ENCODE results near the gene MLKL. TPM values are rescaled to one million over a fixed set of nuclear protein-coding genes. Genes with fewer than 3 reads are reported as not detected.

The MLKL gene
- total and polyA plus RNA-seq, 2 donors (not counting 3 experiments of a cell fraction or from before 2014, with no cell fraction given): 8.1 to 26.5 TPM

- Histone ChIP-seq H2AFZ (ENCODE audit: low read depth, low read length) (no peak overlapping the region), H3K9me3 (replicated peaks; ENCODE audit: control insufficient read depth, insufficient read depth, low read length) (no peaks in the 10 kb centered on the region), H3K9ac (replicated peaks; ENCODE audit: extremely low read depth, insufficient read depth, low read length) (no peak overlapping the region), H3K9me1 (replicated peaks; ENCODE audit: control insufficient read depth, extremely low read depth, insufficient read depth, low read length) (no peaks in the 10 kb centered on the region), H3K27me3 (ENCODE audit: control insufficient read depth in 2 of 2, insufficient read depth in 2 of 2, low read length in 2 of 2) (no peaks in the 10 kb centered on the region), H3K27ac (ENCODE audit: insufficient read depth, low read depth, low read length) (no peak overlapping the region), H3K36me3 (ENCODE audit: control insufficient read depth in 2 of 2, extremely low read depth in 1 of 2, insufficient read depth in 2 of 2, low read length in 2 of 2) (peaks cover 4 to 8% of the 10 kb centered on the region in 2 experiments), H4K20me1 (replicated peaks; ENCODE audit: control insufficient read depth, extremely low read depth, insufficient read depth, low read length) (no peaks in the 10 kb centered on the region), H3K79me2 (ENCODE audit: control insufficient read depth, insufficient read depth, low read length) (no peaks in the 10 kb centered on the region), H3K4me3 (replicated peaks in 1 of 3; ENCODE audit: insufficient read depth in 1 of 3, low read depth in 1 of 3, low read length in 3 of 3) (no peak overlapping the region), H3K4me2 (ENCODE audit: insufficient read depth, low read length) (no peak overlapping the region), H3K4me1 (ENCODE audit: control insufficient read depth, extremely low read depth, insufficient read depth, low read length) (no peaks in the 10 kb centered on the region)
- BruUV-seq (replicated peaks): no TSS peak
- FAIRE-seq (no peak), DNase-seq (ENCODE audit: low read depth, low spot score) (no peak)
- CTCF ChIA-PET: interaction anchor here (1.1 to 1.3 kb wide), 2 partner anchors 28 to 183 kb away, joined by 3 to 5 read pairs; no protein-coding TSS in a partner anchor
- dilution Hi-C loops (cut with MboI; ENCODE audit: extremely low pct_ligation_motif_present, low sequenced_read_pairs): no loop called here
- intact Hi-C loops (cut with micrococcal nuclease): no loop called here
- POLR2A ChIA-PET: no interaction called here
- TF ChIP-seq GATA2 (IDR thresholded peaks at IDR 0.05; ENCODE audit: insufficient read depth, insufficient read length, low read depth, low read length): no peak
Measured at GRCh38 chr16:74679983-74680382, 20.7 kb downstream of the MLKL start.

- no peak overlapping the region for H3K4me3 ChIP-seq (replicated peaks in 1 of 3; ENCODE audit: insufficient read depth in 1 of 3, low read depth in 1 of 3, low read length in 3 of 3)
- H3K9ac ChIP-seq (replicated peaks; ENCODE audit: extremely low read depth, insufficient read depth, low read length): no peak overlapping the region
- BruUV-seq (replicated peaks): no TSS peak
- H3K4me2 ChIP-seq (ENCODE audit: insufficient read depth, low read length): no peak overlapping the region
- no peak overlapping the region for H2AFZ ChIP-seq (ENCODE audit: low read depth, low read length)
- no peaks in the 10 kb centered on the region for H3K9me3 ChIP-seq (replicated peaks; ENCODE audit: control insufficient read depth, insufficient read depth, low read length)
- H3K27ac ChIP-seq (ENCODE audit: insufficient read depth, low read depth, low read length): no peak overlapping the region
- dilution Hi-C loops (cut with MboI; ENCODE audit: extremely low pct_ligation_motif_present, low sequenced_read_pairs): no loop called here
- peaks cover 4 to 8% of the 10 kb centered on the region in 2 experiments for H3K36me3 ChIP-seq (ENCODE audit: control insufficient read depth in 2 of 2, extremely low read depth in 1 of 2, insufficient read depth in 2 of 2, low read length in 2 of 2)
- TF ChIP-seq GATA2 (IDR thresholded peaks at IDR 0.05; ENCODE audit: insufficient read depth, insufficient read length, low read depth, low read length) (no peak), JUN (IDR thresholded peaks at IDR 0.05; ENCODE audit: borderline replicate concordance, insufficient read depth, insufficient read length, low read depth) (no peak), CTCF (IDR thresholded peaks at IDR 0.05; ENCODE audit: extremely low read depth in 1 of 2, insufficient read depth in 1 of 2, low read depth in 1 of 2, low read length in 2 of 2) (no peak), POLR2A (IDR thresholded peaks at IDR 0.05; ENCODE audit: low read depth, low read length) (no peak), MYC (IDR thresholded peaks at IDR 0.05; ENCODE audit: low read depth, low read length) (no peak), POLR2AphosphoS5 (IDR thresholded peaks at IDR 0.05; ENCODE audit: insufficient read depth, low read depth, low read length) (no peak), EZH2 (IDR thresholded peaks at IDR 0.05; ENCODE audit: borderline replicate concordance, low read depth, low read length, severe bottlenecking) (no peak), FOS (IDR thresholded peaks at IDR 0.05; ENCODE audit: borderline replicate concordance, insufficient read depth, low read length) (no peak), MAX (IDR thresholded peaks at IDR 0.05; ENCODE audit: insufficient read depth, insufficient read length) (no peak)
- ChIA-PET CTCF (interaction anchor here (1.5 kb wide), 1 partner anchor 11 kb away, joined by 4 read pairs; no protein-coding TSS in a partner anchor), POLR2A (no interaction called here)
- no peaks in the 10 kb centered on the region for H4K20me1 ChIP-seq (replicated peaks; ENCODE audit: control insufficient read depth, extremely low read depth, insufficient read depth, low read length)
- no peaks in the 10 kb centered on the region for H3K79me2 ChIP-seq (ENCODE audit: control insufficient read depth, insufficient read depth, low read length)
- intact Hi-C loops (cut with micrococcal nuclease): no loop called here
- no peaks in the 10 kb centered on the region for H3K27me3 ChIP-seq (ENCODE audit: control insufficient read depth in 2 of 2, insufficient read depth in 2 of 2, low read length in 2 of 2)
- DNase-seq (ENCODE audit: low read depth, low spot score) (no peak), FAIRE-seq (no peak)
- H3K4me1 ChIP-seq (ENCODE audit: control insufficient read depth, extremely low read depth, insufficient read depth, low read length): no peaks in the 10 kb centered on the region
- H3K9me1 ChIP-seq (replicated peaks; ENCODE audit: control insufficient read depth, extremely low read depth, insufficient read depth, low read length): no peaks in the 10 kb centered on the region
Measured at GRCh38 chr16:74677868-74678267, 22.8 kb downstream of the MLKL start.
